ENCODE data around the gene HTT-AS.

GRCh38 chr4:3069661-3070199 lies 4.6 kb downstream of the HTT-AS start:
- TF ChIP-seq EZH2 (IDR thresholded peaks at IDR 0.05), result no peak
- no peak for TF ChIP-seq POLR2AphosphoS5 (IDR thresholded peaks at IDR 0.05; ENCODE audit: borderline replicate concordance, low read depth, low read length)
- TF ChIP-seq FOXP2 (optimal IDR thresholded peaks at IDR 0.05; ENCODE audit: control extremely low read depth, extremely low read length, insufficient read depth), result no peak

Measured in SK-N-MC (cell line).